ENCODE measurements around the gene HELQ. TPM values are rescaled to one million over a fixed set of nuclear protein-coding genes. Genes with fewer than 3 reads are reported as not detected.

The HELQ gene
- total RNA-seq, 4 donors from 2014 or later = 7.8 to 15.9 (median 12.3) TPM

- H3K4me1 ChIP-seq = no peaks in the 10 kb centered on the region
- no peak overlapping the region for H3K27ac ChIP-seq (replicated peaks in 1 of 4)
- intact Hi-C loops (cut with DNase I) = no loop called here
- 85% methylated on average over 2 of the region's 2 CpGs for WGBS
- H3K4me3 ChIP-seq = no peak overlapping the region
- no peaks in the 10 kb centered on the region for H3K27me3 ChIP-seq
- TF ChIP-seq POLR2AphosphoS5 (IDR thresholded peaks at IDR 0.05) (no peak), POLR2A (IDR thresholded peaks at IDR 0.05; ENCODE audit: low read depth) (no peak), EP300 (IDR thresholded peaks at IDR 0.05) (no peak), CTCF (IDR thresholded peaks at IDR 0.05) (no peak)
- no peaks in the 10 kb centered on the region for H3K9me3 ChIP-seq
- no peaks in the 10 kb centered on the region for H3K36me3 ChIP-seq
- DNase-seq (ENCODE audit: extremely low spot score) = no peak
Observed at GRCh38 chr4:83382850-83383249, 72.8 kb downstream of the HELQ start.

- Histone ChIP-seq H3K27me3 (no peaks in the 10 kb centered on the region), H3K4me3 (no peak overlapping the region), H3K27ac (replicated peaks in 1 of 4) (no peak overlapping the region), H3K9me3 (no peaks in the 10 kb centered on the region), H3K4me1 (no peaks in the 10 kb centered on the region), H3K36me3 (no peaks in the 10 kb centered on the region)
- DNase-seq (ENCODE audit: extremely low spot score) = no peak
- intact Hi-C loops (cut with DNase I) = no loop called here
- 73% methylated on average over 4 of the region's 4 CpGs for WGBS
- TF ChIP-seq POLR2AphosphoS5 (IDR thresholded peaks at IDR 0.05) (no peak), EP300 (IDR thresholded peaks at IDR 0.05) (no peak), CTCF (IDR thresholded peaks at IDR 0.05) (no peak), POLR2A (IDR thresholded peaks at IDR 0.05; ENCODE audit: low read depth) (no peak)
Observed at GRCh38 chr4:83381173-83381572, 74.5 kb downstream of the HELQ start.

- no peaks in the 10 kb centered on the region for H3K36me3 ChIP-seq
- no peak for DNase-seq (ENCODE audit: extremely low spot score)
- H3K4me1 ChIP-seq = no peaks in the 10 kb centered on the region
- intact Hi-C loops (cut with DNase I) = no loop called here
- H3K9me3 ChIP-seq = no peaks in the 10 kb centered on the region
- no peak overlapping the region for H3K4me3 ChIP-seq
- H3K27me3 ChIP-seq = no peaks in the 10 kb centered on the region
- WGBS = 88% methylated on average over 5 of the region's 5 CpGs
- no peak overlapping the region for H3K27ac ChIP-seq (replicated peaks in 1 of 4)
- TF ChIP-seq EP300 (IDR thresholded peaks at IDR 0.05) = no peak
Observed at GRCh38 chr4:83378419-83378818, 77.2 kb downstream of the HELQ start.

GRCh38 chr4:83372931-83373330, 82.7 kb downstream of the HELQ start:
- H3K4me1 ChIP-seq = no peaks in the 10 kb centered on the region
- H3K27me3 ChIP-seq = no peaks in the 10 kb centered on the region
- intact Hi-C loops (cut with DNase I) = no loop called here
- DNase-seq (ENCODE audit: extremely low spot score) = no peak
- 67% methylated on average over 1 of the region's 1 CpG for WGBS
- no peak overlapping the region for H3K4me3 ChIP-seq
- H3K27ac ChIP-seq (replicated peaks in 1 of 4) = no peak overlapping the region
- no peak for TF ChIP-seq CTCF (IDR thresholded peaks at IDR 0.05)
- TF ChIP-seq EP300 (IDR thresholded peaks at IDR 0.05) = no peak
- TF ChIP-seq POLR2A (IDR thresholded peaks at IDR 0.05; ENCODE audit: low read depth) = no peak
- no peak for TF ChIP-seq POLR2AphosphoS5 (IDR thresholded peaks at IDR 0.05)
- H3K36me3 ChIP-seq = no peaks in the 10 kb centered on the region
- no peaks in the 10 kb centered on the region for H3K9me3 ChIP-seq

GRCh38 chr4:83371936-83372335, 83.7 kb downstream of the HELQ start:
- TF ChIP-seq POLR2AphosphoS5 (IDR thresholded peaks at IDR 0.05) (no peak), POLR2A (IDR thresholded peaks at IDR 0.05; ENCODE audit: low read depth) (no peak), CTCF (IDR thresholded peaks at IDR 0.05) (no peak), EP300 (IDR thresholded peaks at IDR 0.05) (no peak)
- Histone ChIP-seq H3K36me3 (no peaks in the 10 kb centered on the region), H3K4me1 (no peaks in the 10 kb centered on the region), H3K4me3 (no peak overlapping the region), H3K27me3 (no peaks in the 10 kb centered on the region), H3K9me3 (no peaks in the 10 kb centered on the region), H3K27ac (replicated peaks in 1 of 4) (no peak overlapping the region)
- intact Hi-C loops (cut with DNase I) = no loop called here
- 83% methylated on average over 1 of the region's 1 CpG for WGBS
- no peak for DNase-seq (ENCODE audit: extremely low spot score)
